Neural cell (in vitro differentiated cells): ENCODE results near the gene RNF169. TPM values are rescaled to one million over a fixed set of nuclear protein-coding genes. Genes with fewer than 3 reads are reported as not detected.

ENCODE experiments used
- H2AFZ ChIP-seq: fragments of 200-600, 300-800 bp; sonication (generic), shearing (Covaris generic); 2 replicates; pipeline ENCODE4 v1.6.0; 2014; ENCODE audit warnings: low read depth, mild to moderate bottlenecking, antibody characterized with exemption, low read length, moderate library complexity
- H3F3A ChIP-seq: fragments of 200-600 bp; shearing (Covaris generic); 2 replicates; pipeline ENCODE4 v1.6.1; 2016; ENCODE audit warnings: mild to moderate bottlenecking, moderate library complexity, mixed read lengths, antibody characterized with exemption, low read length; ENCODE audit not compliant: insufficient read depth, poor library complexity, severe bottlenecking
- H3K27ac ChIP-seq: fragments of 200-600, 300-800 bp; sonication (generic), shearing (Covaris generic); 2 replicates; pipeline ENCODE4 v1.5.1; 2014; ENCODE audit warnings: mild to moderate bottlenecking, low read length, moderate library complexity
- H3K27me3 ChIP-seq: fragments of 300-800, 200-600 bp; sonication (generic), shearing (Covaris generic); 2 replicates; pipeline ENCODE4 v1.6.0; 2014; ENCODE audit warnings: mild to moderate bottlenecking, low read depth, low read length, moderate library complexity; ENCODE audit not compliant: insufficient read depth
- H3K36me3 ChIP-seq: fragments of 300-800, 200-600 bp; sonication (generic), shearing (Covaris generic); 2 replicates; pipeline ENCODE4 v1.5.1; 2014; ENCODE audit warnings: mild to moderate bottlenecking, antibody characterized with exemption, low read length, moderate library complexity; ENCODE audit not compliant: insufficient read depth
- H3K4me2 ChIP-seq: fragments of 300-800, 200-600 bp; sonication (generic), shearing (Covaris generic); 2 replicates; pipeline ENCODE4 v1.6.0; 2014; ENCODE audit warnings: mild to moderate bottlenecking, low read length
- H3K4me3 ChIP-seq: fragments of 300-800, 200-600 bp; sonication (generic), shearing (Covaris generic); 2 replicates; pipeline ENCODE4 v1.5.1; 2014; ENCODE audit warnings: mild to moderate bottlenecking, low read length, moderate library complexity
- H3K79me2 ChIP-seq: fragments of 200-600 bp; shearing (Covaris generic); replicated peaks from 2 replicates; pipeline ENCODE4 v1.6.0; 2014; ENCODE audit warnings: mild to moderate bottlenecking, low read length, moderate library complexity; ENCODE audit not compliant: insufficient read depth
- H3K9ac ChIP-seq: fragments of 300-800, 200-600 bp; sonication (generic), shearing (Covaris generic); 2 replicates; pipeline ENCODE4 v1.6.1; 2016; ENCODE audit warnings: mild to moderate bottlenecking, low read length, mixed read lengths
- H3K9me2 ChIP-seq: fragments of 200-600 bp; shearing (Covaris generic); 2 replicates; pipeline ENCODE4 v1.6.1; 2016; ENCODE audit warnings: mild to moderate bottlenecking, low read length, mixed read lengths; ENCODE audit not compliant: insufficient read depth
- H3K9me3 ChIP-seq: fragments of 200-600, 300-800 bp; sonication (generic), shearing (Covaris generic); 2 replicates; pipeline ENCODE4 v1.6.1; 2016; ENCODE audit warnings: mild to moderate bottlenecking, mixed run types, low read length, moderate library complexity, mixed read lengths
- H4K20me1 ChIP-seq: fragments of 200-600 bp; shearing (Covaris generic); 2 replicates; pipeline ENCODE4 v1.6.1; 2016; ENCODE audit warnings: mild to moderate bottlenecking, mixed run types; ENCODE audit not compliant: insufficient read depth
- CTCF ChIP-seq: fragments of 450-650 bp; IDR thresholded peaks from 2 replicates; pipeline ENCODE4 v1.5.1; 2014; ENCODE audit warnings: antibody characterized with exemption, mild to moderate bottlenecking, moderate library complexity; ENCODE audit not compliant: poor library complexity, severe bottlenecking
- EP300 ChIP-seq: fragments of 450-650 bp; conservative IDR thresholded peaks from 2 replicates; pipeline ENCODE4 v1.6.1; 2014; ENCODE audit warnings: antibody characterized with exemption, mild to moderate bottlenecking, moderate library complexity; ENCODE audit not compliant: poor library complexity, severe bottlenecking
- EZH2 ChIP-seq: fragments of 200-600, 300-800 bp; shearing (Covaris generic), sonication (generic); IDR thresholded peaks from 2 replicates; pipeline ENCODE4 v1.6.1; 2014; ENCODE audit warnings: antibody characterized with exemption, low read length, borderline replicate concordance, mild to moderate bottlenecking; ENCODE audit not compliant: insufficient read depth, poor library complexity, severe bottlenecking
- MXI1 ChIP-seq: fragments of 450-650 bp; conservative IDR thresholded peaks from 2 replicates; pipeline ENCODE4 v1.6.1; 2014; ENCODE audit warnings: antibody characterized with exemption, mild to moderate bottlenecking; ENCODE audit not compliant: poor library complexity, severe bottlenecking
- POLR2AphosphoS5 ChIP-seq: IDR thresholded peaks from 2 replicates; pipeline ENCODE4 v1.6.1; 2012
- RAD21 ChIP-seq: fragments of 450-650 bp; conservative IDR thresholded peaks from 2 replicates; pipeline ENCODE4 v1.6.1; 2014; ENCODE audit warnings: antibody characterized with exemption, mild to moderate bottlenecking, moderate library complexity
- SMC3 ChIP-seq: fragments of 450-650 bp; conservative IDR thresholded peaks from 2 replicates; pipeline ENCODE4 v1.6.1; 2014; ENCODE audit warnings: antibody characterized with exemption, mild to moderate bottlenecking, moderate library complexity; ENCODE audit not compliant: poor library complexity
- TAF1 ChIP-seq: IDR thresholded peaks from 2 replicates; pipeline ENCODE4 v1.6.1; 2012; ENCODE audit warnings: low read depth
- polyA plus RNA-seq: library from polyadenylated mRNA; depleted of rRNA; stranded (reverse); fragments of >200 nt; gene quantifications from 2 replicates; pipeline ENCODE4 v1.2.3, GENCODE V29; 2014
- TF ChIP-seq, protein P1 (sequence below): IDR thresholded peaks from 2 replicates; pipeline ENCODE4 v1.6.1; 2012; ENCODE audit warnings: borderline replicate concordance

The RNF169 gene
- polyA plus RNA-seq, 1 donor from 2014 or later, result 10.6 TPM

- Histone ChIP-seq H3K36me3 (no peaks in the 10 kb centered on the region), H3K9me3 (no peaks in the 10 kb centered on the region), H3K4me2 (no peak overlapping the region), H3K9me2 (no peaks in the 10 kb centered on the region), H3K27me3 (no peaks in the 10 kb centered on the region), H3F3A (no peaks in the 10 kb centered on the region), H3K27ac (no peak overlapping the region), H3K9ac (no peak overlapping the region), H2AFZ (no peak overlapping the region), H4K20me1 (no peaks in the 10 kb centered on the region), H3K79me2 (no peaks in the 10 kb centered on the region), H3K4me3 (no peak overlapping the region)
- no peak for TF ChIP-seq SMC3
- TF ChIP-seq RAD21, result no peak
- TF ChIP-seq POLR2AphosphoS5, result no peak
- TF ChIP-seq, protein P1, sequence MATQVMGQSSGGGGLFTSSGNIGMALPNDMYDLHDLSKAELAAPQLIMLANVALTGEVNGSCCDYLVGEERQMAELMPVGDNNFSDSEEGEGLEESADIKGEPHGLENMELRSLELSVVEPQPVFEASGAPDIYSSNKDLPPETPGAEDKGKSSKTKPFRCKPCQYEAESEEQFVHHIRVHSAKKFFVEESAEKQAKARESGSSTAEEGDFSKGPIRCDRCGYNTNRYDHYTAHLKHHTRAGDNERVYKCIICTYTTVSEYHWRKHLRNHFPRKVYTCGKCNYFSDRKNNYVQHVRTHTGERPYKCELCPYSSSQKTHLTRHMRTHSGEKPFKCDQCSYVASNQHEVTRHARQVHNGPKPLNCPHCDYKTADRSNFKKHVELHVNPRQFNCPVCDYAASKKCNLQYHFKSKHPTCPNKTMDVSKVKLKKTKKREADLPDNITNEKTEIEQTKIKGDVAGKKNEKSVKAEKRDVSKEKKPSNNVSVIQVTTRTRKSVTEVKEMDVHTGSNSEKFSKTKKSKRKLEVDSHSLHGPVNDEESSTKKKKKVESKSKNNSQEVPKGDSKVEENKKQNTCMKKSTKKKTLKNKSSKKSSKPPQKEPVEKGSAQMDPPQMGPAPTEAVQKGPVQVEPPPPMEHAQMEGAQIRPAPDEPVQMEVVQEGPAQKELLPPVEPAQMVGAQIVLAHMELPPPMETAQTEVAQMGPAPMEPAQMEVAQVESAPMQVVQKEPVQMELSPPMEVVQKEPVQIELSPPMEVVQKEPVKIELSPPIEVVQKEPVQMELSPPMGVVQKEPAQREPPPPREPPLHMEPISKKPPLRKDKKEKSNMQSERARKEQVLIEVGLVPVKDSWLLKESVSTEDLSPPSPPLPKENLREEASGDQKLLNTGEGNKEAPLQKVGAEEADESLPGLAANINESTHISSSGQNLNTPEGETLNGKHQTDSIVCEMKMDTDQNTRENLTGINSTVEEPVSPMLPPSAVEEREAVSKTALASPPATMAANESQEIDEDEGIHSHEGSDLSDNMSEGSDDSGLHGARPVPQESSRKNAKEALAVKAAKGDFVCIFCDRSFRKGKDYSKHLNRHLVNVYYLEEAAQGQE, result no peak
- no peak for TF ChIP-seq CTCF
- no peak for TF ChIP-seq EP300
- TF ChIP-seq EZH2, result no peak
- no peak for TF ChIP-seq MXI1
- TF ChIP-seq TAF1, result no peak
Measured at GRCh38 chr11:74719011-74719410, 29.6 kb upstream of the RNF169 start.

- Histone ChIP-seq H2AFZ (no peak overlapping the region), H3K9me3 (no peaks in the 10 kb centered on the region)
Measured at GRCh38 chr11:74720596-74721478, 27.8 kb upstream of the RNF169 start.

More at GRCh38 chr11:74720596-74721478, 27.8 kb upstream of the RNF169 start:
- Histone ChIP-seq H3K4me3 (no peak overlapping the region), H3K36me3 (no peaks in the 10 kb centered on the region), H3F3A (no peaks in the 10 kb centered on the region), H3K9ac (no peak overlapping the region), H4K20me1 (no peaks in the 10 kb centered on the region), H3K9me2 (no peaks in the 10 kb centered on the region), H3K4me2 (no peak overlapping the region), H3K27ac (no peak overlapping the region), H3K27me3 (no peaks in the 10 kb centered on the region), H3K79me2 (no peaks in the 10 kb centered on the region)
- TF ChIP-seq MXI1 (no peak), EZH2 (no peak), POLR2AphosphoS5 (no peak), SMC3 (no peak), RAD21 (no peak), CTCF (no peak), TAF1 (no peak), EP300 (no peak)
- TF ChIP-seq, protein P1, result no peak
